ENCODE data around the gene TNFRSF18. TPM values are rescaled to one million over a fixed set of nuclear protein-coding genes. Genes with fewer than 3 reads are reported as not detected.
"Not testable (repeated sequence)": the region's sequence is repeated elsewhere in the genome, so short reads cannot be mapped to it uniquely, and the experiment has no call there.

Gene TNFRSF18
- total RNA-seq, 1 experiment from 2014 or later = not detected

DNA sequence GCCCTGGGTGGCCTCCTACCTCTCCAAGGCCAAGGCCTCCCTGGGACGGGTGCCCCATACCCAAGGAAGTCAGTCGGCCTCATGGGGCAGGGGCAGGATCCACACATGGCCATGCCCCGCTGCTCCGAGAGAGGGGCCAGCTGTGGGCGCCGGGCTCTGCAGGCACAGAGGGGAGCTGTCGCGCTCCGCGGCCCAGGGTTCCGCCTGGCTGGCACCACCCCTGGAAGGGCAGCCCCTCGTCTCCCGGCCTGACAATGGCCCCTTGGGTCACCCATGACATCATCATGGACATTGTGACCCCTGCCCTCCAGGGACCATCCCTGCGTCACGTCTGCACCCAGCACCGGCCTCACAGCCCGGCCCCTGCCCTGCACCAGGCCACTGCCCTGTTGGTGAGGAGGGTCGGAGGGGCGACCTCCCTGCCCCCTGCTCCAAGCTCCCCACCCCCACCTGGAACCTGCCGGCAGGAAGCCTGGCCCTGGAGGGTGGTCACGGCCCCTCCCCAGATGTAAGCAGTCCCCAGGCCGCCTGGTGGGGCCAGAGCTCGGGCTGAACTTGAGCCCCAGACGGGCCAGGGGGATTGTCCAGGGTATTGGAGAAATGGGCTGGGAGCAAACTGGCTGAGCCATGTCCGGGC is 26.9 kb downstream of the TNFRSF18 start:
- DNase-seq (ENCODE audit: low spot score) = no peak

DNA sequence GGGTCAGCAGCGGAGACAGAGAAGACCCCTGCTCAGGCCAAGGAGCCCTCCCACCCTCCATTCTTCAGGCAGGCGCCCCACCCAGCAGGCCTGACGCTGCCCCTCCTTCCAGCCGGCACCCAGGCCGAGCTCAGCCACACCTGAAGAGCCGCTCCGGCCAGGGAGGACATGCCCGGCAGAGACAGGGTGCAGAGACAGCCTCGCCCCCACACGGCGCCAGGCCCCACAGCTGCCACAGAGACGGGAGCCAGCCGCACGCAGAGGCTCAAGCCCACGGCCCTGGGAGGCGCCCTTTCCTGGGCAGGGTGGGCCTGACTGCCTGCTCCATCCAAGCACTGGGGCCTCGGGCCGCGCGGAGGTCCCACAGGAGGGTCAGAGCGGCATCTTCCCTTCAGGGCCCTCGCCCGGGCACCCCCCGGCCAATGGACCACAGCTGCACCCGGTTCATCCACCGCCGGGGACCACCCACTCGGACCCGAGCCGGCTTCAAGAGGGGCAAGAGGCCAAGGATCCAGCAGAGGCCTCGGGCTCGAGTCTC is 27.5 kb downstream of the TNFRSF18 start:
- no peak for DNase-seq (ENCODE audit: low spot score)

DNA sequence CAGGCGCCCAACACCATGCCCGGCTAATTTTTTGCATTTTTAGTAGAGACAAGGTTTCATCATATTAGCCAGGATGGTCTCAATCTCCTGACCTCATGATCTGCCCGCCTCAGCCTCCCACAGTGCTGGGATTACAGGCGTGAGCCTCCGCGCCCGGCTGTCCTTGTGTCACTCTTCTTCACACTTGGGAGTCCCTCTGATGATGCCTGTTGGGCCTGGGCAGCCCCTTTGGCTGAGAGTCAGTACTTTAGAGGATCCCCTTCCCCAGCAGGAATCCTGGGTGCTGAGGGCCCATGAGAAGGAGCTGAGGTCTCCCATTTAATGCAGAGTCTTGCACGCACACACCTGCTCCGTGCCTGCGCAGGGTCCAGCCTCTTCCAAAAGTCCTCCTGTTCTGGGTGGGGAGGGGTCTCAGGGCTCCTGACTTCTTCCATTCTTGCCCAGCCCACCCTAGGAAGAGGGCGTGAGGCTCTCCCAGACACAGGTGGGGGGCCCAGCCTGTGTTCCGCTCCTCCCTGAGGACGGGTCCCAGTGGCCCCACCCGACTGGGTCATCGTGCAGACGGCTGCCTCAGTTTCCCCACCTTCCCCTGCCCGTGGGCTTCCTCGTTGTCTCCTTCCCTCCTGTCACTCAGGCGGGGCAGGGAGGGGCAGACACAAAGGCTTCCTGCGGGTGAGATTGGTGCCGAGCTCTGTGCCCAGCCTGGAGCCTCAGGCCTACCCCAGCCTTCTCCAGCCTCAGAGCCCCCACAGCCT is 28.8 kb downstream of the TNFRSF18 start:
- DNase-seq (ENCODE audit: low spot score) = no peak

DNA sequence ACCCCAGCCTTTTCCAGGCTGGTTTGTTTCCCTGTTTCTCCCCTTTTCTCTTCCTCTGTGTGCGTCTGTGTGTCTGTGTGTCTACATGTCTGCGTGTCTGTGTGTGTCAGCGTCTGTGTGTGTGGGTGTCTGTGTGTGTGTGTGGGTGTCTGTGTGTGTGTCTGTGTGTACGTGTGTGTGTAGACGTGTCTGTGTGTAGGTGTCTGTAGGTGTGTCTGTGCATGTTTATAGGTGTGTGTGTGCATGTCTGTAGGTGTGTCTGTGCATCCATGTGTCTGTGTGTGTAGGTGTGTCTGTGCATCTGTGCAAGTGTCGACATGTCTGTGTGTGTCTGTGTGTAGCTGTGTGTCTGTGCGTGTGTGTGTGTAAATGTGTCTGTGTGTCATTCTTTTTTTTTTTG is 29.5 kb downstream of the TNFRSF18 start:
- no peak for DNase-seq (ENCODE audit: low spot score)

DNA sequence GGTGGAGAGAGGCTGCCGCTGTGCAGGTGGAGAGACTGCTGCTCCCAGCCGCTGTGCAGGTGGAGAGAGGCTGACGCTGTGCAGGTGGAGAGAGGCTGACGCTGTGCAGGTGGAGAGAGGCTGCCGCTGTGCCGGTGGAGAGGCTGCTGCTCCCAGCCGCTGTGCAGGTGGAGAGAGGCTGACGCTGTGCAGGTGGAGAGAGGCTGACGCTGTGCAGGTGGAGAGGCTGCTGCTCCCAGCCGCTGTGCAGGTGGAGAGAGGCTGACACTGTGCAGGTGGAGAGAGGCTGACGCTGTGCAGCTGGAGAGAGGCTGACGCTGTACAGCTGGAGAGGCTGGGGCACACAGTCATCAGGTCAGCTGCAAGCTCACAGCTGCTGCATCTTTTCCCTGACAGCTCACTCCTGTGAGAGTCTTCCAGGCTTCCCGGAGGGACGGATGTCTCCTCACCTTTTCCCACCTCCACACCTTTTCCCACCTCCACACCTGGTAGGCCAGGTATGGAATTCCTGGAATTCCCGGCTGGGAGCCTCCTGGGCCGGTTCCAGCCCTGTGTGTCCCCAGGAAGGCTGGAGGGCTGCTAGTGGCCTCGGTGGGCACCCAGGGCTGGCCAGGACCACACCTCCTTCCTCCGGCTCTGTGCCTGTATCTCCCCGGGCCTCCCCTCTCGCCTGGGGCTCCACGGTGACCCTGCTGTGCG is 30.2 kb downstream of the TNFRSF18 start:
- not testable (repeated sequence) for DNase-seq (ENCODE audit: low spot score)

DNA sequence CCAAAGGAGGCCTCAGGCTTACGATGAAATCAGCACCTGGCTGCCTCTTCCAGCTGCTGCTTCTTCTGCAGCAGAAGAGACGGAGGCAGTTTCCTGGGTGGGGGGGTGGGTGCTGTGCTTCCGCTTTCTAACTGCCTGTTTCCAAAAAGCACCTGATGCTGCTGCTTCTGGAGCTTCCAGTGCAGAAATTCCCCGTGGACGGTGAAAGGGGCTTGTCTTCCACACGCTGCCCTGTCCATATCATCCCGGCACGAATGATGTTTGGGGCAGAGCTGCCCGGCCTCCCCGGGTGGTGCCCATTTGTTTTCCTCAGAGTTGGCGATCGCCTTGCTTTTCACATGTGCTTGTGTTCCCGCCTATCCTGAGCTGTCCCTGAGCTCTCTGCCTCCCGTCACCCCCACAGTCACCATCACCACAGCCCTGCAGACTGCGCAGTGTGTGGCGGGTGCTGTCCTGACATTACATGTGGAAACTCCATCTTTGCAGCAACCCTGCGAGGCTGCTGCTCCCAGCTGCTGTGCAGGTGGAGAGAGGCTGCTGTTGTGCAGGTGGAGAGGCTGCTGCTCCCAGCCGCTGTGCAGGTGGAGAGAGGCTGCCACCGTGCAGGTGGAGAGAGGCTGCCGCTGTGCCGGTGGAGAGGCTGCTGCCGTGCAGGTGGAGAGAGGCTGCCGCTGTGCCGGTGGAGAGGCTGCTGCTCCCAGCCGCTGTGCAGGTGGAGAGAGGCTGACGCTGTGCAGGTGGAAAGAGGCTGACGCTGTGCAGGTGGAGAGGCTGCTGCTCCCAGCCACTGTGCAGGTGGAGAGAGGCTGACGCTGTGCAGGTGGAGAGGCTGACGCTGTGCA is 30.9 kb downstream of the TNFRSF18 start:
- no peak for DNase-seq (ENCODE audit: low spot score)

DNA sequence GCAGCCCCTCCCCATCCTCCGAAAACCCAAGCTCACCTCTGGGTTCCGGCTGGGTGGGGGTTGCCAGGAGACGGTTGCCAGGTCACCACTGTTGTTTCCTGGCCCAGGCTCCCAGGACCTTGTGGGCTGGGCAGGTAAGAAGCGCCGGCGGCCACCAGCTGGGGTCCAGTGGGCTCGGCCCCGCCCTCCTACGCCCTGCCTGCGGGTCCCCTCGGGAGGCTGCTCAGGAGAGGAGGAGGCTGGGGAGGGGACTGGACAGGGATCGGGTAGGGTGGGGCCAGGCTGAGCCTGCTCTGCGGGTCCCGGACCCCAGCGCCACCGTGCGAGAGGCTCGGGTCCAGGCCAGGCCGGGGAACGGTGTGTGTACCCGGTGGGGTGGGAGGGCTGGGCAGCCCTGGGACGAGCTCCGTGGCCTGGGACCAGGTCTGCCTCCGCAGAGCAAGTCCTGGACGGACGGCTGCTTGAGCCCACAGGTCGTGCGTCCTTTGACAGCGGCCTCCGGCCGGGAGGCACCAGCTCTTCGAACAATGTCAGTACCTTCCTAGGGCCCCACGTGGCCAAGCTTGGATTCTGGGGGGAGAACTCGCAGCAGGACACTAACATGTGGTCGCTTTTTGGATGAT is 32.5 kb downstream of the TNFRSF18 start, which contains the start of gene TTLL10:
Gene TTLL10, plus strand, starts transcription at position 88 of the 623 bp plus-strand sequence. CDS start 5,336 bp downstream, outside the sequence.
- DNase-seq (ENCODE audit: low spot score) = no peak

DNA sequence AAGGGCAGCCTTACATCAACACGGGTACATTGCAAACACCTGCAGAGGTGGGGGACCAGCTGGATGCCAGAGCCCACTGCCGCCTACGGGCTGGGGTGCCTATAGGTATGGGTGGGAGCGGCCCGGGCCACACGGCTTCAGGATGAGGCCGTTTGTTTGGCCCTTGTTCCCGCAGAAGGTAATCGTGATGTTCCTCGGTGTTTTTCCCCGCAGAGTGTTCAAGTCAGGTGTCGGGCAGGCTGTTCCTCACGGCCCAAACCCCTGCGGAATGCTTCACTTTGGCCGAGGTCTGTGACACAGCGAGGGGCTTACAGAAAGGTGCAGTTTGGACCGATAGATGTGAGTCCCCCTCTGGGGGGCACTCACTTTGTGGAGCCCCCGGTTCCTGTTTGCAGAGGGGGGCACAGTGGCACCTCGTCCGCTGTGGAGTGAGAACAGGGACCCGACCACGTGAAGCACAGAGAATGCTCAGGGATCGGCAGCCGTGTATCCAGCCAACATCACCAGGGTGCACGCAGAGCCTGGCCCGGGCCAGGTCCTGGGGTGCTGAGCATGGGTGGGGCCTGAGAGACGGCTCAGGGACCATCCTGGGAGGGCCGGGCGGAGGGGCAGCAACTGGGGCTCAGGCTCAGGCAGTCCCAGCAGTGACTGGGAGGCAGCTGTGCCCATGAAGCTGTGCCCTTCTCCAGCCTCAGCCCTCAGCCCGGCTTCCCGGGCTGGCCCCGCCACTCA is 33.2 kb downstream of the TNFRSF18 start:
- no peak for DNase-seq (ENCODE audit: low spot score)

DNA sequence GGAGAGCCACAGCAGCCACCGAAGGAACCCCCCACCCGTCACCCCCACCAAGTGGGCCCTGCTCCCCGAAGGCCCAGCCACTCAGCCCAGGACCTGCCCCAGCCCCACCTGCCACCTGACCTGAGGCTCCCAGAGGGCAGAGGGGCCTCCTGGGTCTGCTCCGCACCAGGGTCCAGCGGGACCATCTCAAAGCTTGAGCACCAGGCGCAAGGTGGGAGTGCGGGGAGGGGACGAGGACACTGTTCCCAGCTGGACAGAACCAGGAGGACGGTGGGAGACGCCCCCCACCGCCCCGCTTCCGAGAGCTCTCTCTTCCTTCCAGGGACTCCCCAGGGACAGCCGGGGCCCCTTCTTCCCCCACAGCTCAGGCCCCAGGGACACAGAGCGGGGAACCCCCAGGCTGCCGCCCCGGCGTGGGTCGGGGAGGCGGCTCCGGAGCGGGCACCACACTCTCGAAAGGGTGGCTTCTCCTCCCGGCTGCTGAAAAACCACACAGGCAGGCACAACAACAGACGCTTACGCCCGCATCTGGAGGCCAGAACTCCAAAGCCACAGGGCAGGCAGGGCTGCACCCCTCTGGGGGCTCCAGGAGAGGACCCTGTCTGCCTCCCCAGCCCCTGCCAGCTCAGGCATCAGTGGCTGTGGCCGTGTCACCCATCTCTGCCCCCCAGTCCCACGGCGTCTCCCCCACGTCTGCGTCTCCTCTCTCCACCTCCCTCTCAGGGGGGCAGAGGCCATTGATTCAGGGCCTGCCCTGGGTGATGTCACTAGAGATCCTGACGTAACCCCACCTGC is 34.6 kb downstream of the TNFRSF18 start:
- DNase-seq (ENCODE audit: low spot score) = no peak

DNA sequence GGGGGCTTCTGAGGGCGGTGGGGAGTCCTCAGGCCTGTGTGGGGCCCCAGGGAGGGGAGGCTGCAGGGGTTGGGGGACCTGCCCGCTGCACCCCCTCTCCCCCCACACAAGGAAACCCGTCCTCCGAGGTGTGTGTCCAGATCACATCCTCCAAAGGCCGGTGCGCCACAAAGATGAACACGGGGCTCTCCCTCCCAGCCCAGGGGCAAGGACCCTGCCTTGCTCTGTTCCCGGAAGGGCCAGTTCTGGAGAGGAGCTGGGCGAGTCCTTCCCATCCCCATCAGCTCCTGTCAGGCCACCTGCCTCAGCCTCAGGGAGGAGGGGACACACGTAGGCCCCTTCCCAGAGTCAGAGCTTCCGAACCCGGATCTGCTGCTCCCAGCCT is 35.2 kb downstream of the TNFRSF18 start:
- DNase-seq (ENCODE audit: low spot score) = no peak

DNA sequence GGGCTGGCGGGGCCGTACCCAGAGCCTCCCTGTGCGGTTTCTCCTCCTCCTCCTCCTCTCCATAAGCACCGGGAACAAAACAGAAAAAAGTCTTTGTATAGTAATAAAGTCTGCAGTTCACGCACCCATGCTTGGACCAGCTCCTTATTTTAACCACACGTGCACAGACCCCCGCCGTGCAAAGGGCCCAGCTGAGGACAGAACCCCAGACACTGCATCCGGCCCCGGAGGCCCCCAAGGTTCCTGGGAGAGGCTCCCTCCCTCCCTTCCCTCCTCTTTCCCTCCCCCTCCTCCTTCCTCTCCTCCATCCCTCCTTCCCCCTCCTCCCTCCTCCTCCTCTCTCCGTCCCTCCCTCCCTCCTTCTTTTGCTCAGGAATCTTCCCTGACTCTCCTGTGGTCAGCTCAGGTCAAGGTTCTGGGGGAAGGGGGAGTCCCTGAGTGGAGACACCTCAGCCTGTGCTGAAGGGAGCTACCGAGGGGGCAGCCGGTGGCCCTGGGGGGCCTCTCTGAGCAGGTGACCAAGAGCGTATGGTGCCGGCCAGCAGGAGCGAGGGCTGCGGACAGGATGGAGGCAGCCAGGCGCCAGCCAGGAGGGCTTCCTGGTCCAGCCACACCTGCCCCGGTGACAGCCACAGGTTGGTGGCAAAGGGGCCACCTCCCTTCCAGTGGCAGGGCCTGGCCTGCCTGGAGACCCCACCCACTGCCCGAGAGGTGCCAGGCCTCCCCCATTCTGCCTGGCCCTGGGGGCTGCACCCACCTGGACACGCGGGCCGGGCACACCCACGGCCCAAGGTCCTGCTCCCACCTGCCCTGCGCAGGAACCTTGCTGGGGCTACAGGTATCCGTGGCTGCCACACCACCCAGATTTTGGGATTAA is 35.9 kb downstream of the TNFRSF18 start:
- DNase-seq (ENCODE audit: low spot score) = no peak

DNA sequence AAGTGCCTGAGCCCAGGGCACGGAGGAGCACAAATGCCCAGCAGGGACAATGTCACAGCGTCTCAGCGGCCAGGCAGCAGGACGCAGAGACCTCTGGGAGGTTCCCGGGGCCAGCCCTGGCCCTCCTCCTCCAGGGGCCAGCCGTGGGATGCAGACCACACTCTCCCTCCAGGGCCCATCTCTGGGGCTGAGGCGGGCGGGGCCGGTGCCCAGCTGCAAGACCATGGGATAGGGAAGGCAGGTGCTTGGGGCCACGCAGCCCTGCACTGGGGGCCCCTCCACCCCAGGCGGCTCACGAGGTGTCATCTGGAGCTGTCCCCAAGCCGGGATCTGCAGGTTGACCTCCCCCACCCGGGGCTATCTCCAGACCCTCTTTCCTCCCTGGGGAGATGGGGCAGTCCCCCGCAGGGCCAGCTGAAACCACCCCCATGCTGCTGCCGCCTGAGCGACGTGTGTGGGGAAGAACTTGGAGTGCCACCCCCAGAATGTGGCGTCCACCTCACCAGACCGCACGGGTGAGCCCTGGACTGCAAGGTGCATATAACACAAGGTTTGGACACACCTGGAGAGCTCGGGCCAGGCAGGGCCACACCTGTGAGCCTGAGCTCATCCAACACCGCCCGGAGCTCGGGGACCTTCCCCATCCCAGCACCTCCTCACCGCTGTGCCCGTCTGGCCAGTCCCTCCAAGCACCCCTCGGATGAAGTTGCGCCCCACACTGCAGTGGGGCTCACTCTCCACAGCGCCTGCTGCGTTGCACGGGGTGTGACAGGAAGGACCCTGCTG is 36.8 kb downstream of the TNFRSF18 start:
- no peak for DNase-seq (ENCODE audit: low spot score)

DNA sequence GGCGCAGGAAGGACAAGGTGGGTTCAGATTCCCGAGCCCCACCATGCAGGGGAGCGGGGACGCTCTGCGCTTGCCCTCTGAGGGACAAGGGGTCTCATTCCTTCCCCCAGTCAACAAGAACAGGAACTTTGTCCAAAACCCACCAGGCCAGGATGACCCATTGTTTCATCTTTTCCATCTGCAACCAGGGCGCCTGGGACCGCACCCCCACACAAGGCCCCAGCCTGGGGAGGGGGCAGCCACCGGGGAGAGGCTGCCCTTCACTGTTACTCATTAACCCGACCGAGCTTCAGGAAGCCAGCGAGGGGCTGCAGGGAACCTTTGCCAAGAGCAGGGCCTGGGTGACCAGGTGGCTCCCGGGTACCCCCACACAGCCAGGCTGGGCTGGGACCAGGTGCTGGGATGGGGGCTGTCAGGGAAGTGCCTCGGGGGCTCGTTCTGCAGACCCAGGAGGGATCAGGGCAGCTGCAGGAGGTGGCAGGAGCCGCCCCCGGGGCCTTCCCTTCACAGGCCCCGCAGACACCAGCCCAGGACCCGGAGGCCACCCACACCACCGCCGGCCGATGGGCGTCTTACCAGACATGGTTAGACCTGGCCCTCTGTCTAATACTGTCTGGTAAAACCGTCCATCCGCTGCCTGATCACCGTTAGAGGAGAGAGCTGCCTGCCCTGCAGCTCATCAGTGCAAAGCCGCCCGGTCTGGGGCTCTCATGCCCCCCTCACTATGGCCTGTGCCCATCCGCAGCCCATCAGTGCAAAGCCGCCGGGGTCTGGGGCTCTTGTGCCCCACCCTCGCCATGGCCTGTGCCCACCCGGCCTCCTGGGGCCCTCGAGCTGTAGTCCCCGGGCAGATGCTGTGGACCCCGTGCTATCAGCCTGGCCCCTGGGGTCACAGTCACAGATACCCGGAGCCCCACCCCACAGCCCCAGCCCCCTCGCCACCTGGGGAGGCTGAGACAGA is 37.7 kb downstream of the TNFRSF18 start:
- no peak for DNase-seq (ENCODE audit: low spot score)

DNA sequence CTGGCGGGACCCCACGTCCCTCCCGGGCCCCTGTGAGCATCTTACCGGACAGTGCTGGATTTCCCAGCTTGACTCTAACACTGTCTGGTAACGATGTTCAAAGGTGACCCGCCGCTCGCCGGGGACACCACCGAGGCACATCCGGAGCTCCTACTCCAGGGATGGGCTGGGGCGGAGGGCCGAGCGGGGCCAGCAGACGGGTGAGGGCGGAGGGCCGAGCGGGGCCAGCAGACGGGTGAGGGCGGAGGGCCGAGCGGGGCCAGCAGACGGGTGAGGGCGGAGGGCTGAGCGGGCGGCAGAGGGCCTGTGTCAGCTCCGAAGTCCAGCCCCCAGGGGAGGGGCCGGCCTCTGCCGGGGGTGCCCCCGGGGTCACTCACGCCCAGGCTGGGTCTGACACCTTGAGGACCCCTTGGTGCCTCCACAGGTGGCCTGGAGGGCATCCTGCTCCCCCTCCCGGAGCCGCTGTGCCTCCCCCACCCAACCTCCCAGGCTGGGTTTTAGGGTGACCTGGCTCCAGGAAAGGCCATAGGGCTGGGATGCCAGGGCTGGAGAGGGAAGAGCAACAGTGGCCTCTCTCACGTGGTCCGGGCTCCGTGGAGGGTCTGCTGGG is 38.4 kb downstream of the TNFRSF18 start:
- DNase-seq (ENCODE audit: low spot score) = no peak

DNA sequence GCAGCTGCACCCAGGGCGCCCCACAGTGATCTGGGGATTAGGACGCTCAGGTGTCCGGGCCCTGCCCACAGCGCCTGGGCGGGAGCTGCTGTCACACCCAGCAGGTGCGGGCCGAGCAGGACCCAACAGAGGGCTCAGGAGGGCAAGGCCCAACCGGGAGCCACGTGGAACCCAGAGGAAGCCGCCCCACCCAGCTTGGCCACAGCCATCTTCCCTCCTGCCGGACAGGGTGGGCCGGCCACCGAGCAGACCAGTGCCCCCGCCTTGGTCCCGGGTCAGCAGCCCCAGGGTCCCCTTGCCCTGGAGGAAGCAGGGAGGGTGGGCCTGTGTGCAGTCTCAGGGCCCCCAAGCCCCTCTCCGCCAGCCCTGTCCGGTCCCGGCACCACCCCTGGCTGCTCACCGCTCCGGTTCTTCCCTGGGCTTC is 39.0 kb downstream of the TNFRSF18 start:
- DNase-seq (ENCODE audit: low spot score) = no peak

All from A172 (cell line).